T-helper 2 cell treated with Interferon-gamma antibody and Interleukin-4, amounts not matched to agents 100 ng/mL and 5 ng/mL, for 36 hours (primary cell): ENCODE measurements around the gene PAQR5. TPM values are rescaled to one million over a fixed set of nuclear protein-coding genes. Genes with fewer than 3 reads are reported as not detected.

Source experiments
- intact Hi-C: fragments of 100-400 bp; cut with micrococcal nuclease; formaldehyde crosslinking; loops from one replicate; pipeline ENCODE4 v1.15.1; 2023
- total RNA-seq: library from RNA; stranded (reverse); gene quantifications from 2 replicates; pipeline ENCODE4 v1.2.3, GENCODE V29; 2022

PAQR5 gene
- total RNA-seq, 1 donor from 2014 or later: not detected

- intact Hi-C loops: no loop called here
These were observed 116.7 kb downstream of the PAQR5 start for GRCh38 chr15:69415381-69415780.

- intact Hi-C loops: no loop called here
These were observed 118.9 kb downstream of the PAQR5 start for GRCh38 chr15:69417581-69417980.

GRCh38 chr15:69421498-69421897 is 122.8 kb downstream of the PAQR5 start:
- intact Hi-C loops: no loop called here

GRCh38 chr15:69422336-69422895 is 123.7 kb downstream of the PAQR5 start:
- intact Hi-C loops: no loop called here

GRCh38 chr15:69424001-69424400 is 125.3 kb downstream of the PAQR5 start:
- intact Hi-C loops: no loop called here

- intact Hi-C loops: no loop called here
These were observed 126.2 kb downstream of the PAQR5 start for GRCh38 chr15:69424748-69425413.

GRCh38 chr15:69433831-69434230 is 135.1 kb downstream of the PAQR5 start:
- intact Hi-C loops: no loop called here

- intact Hi-C loops: no loop called here
These were observed 135.5 kb downstream of the PAQR5 start for GRCh38 chr15:69434238-69434637.

- intact Hi-C loops: no loop called here
These were observed 136.0 kb downstream of the PAQR5 start for GRCh38 chr15:69434679-69435078.

GRCh38 chr15:69435985-69436384 is 137.3 kb downstream of the PAQR5 start:
- intact Hi-C loops: no loop called here

- intact Hi-C loops: no loop called here
These were observed 138.2 kb downstream of the PAQR5 start for GRCh38 chr15:69436951-69437350.

- intact Hi-C loops: loop anchor here (5.0 kb wide), 1 partner anchor 277 kb away; the partner anchor contains the start of gene GLCE
These were observed 140.9 kb downstream of the PAQR5 start for GRCh38 chr15:69439623-69440022.

GRCh38 chr15:69443032-69443611 is 144.4 kb downstream of the PAQR5 start:
- intact Hi-C loops: loop anchor here (1.0 to 5.0 kb wide), 3 partner anchors 9 to 281 kb away; partner anchors contain the start of genes GLCE, KIF23 and RPLP1

- intact Hi-C loops: loop anchor here (5.0 kb wide), 1 partner anchor 282 kb away; the partner anchor contains the start of gene GLCE
These were observed 146.0 kb downstream of the PAQR5 start for GRCh38 chr15:69444686-69445085.

- intact Hi-C loops: no loop called here
These were observed 148.2 kb downstream of the PAQR5 start for GRCh38 chr15:69446953-69447352.

GRCh38 chr15:69450221-69450620 is 151.5 kb downstream of the PAQR5 start:
- intact Hi-C loops: loop anchor here (5.0 kb wide), 1 partner anchor 633 kb away; no protein-coding TSS in a partner anchor

- intact Hi-C loops: loop anchor here (5.0 kb wide), 1 partner anchor 634 kb away; no protein-coding TSS in a partner anchor
These were observed 152.4 kb downstream of the PAQR5 start for GRCh38 chr15:69450968-69451695.

- intact Hi-C loops: loop anchor here (1.0 to 5.0 kb wide), 5 partner anchors 9 to 635 kb away; partner anchors contain the start of gene KIF23
These were observed 153.4 kb downstream of the PAQR5 start for GRCh38 chr15:69451951-69452691.

- intact Hi-C loops: loop anchor here (1.0 to 5.0 kb wide), 6 partner anchors 9 to 645 kb away; partner anchors contain the start of gene KIF23
These were observed 154.2 kb downstream of the PAQR5 start, which contains the start of gene RPLP1 for GRCh38 chr15:69452692-69453521. Gene RPLP1 (plus strand): TSS chr15:69452818. CDS start chr15:69452949, 131 bp downstream.

- intact Hi-C loops: loop anchor here (5.0 kb wide), 1 partner anchor 638 kb away; no protein-coding TSS in a partner anchor
These were observed 156.2 kb downstream of the PAQR5 start for GRCh38 chr15:69454953-69455352.
